Measurements from ENCODE around the gene POLR3A. TPM values are rescaled to one million over a fixed set of nuclear protein-coding genes. Genes with fewer than 3 reads are reported as not detected.

The POLR3A gene
- total RNA-seq, 1 experiment from 2014 or later: 38.0 TPM

DNA sequence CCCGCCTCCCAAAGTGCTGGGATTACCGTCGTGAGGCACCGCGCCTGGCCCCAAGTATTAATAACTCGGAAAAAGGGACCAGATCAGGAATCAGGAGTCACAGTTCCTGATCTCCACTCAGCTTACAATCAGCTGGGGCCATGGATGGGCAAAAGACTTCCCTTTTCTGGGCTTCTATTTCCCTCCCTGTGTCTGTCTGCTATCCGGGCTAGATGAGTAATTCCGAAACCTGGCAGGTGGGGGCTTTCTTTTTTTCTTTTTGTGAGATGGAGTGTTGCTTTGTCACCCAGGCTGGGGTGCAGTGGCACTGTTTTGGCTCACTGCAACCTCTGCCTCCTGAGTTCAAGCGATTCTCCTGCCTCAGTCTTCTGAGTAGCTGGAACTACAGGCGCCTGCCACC lies 15.9 kb upstream of the POLR3A start:
- H3K14ac ChIP-seq (ENCODE audit: insufficient read depth, low read length): no peak overlapping the region
- Mint-ChIP-seq H3K4me3 (no peak overlapping the region), H3K36me3 (ENCODE audit: insufficient read depth in 1 of 3, low read depth in 3 of 3) (peaks cover 23 to 33% (median 26%) of the 10 kb centered on the region in 3 experiments; a peak in 6 of 7 replicates), H3K9me3 (no peaks in the 10 kb centered on the region), H3K27ac (peak overlapping the region in 1 of 3 experiments; percentile 12; a peak in 1 of 7 replicates), H3K4me1 (peaks cover 39 to 40% of the 10 kb centered on the region in 2 experiments), H3K27me3 (ENCODE audit: low read depth) (no peaks in the 10 kb centered on the region; the same call in 1 of the 2 replicates)
- no peak overlapping the region for H3K9ac ChIP-seq (ENCODE audit: extremely low read depth, insufficient read length, low read length)
- no peaks in the 10 kb centered on the region for H3K23me2 ChIP-seq (ENCODE audit: insufficient read length, low read depth, low read length, poor library complexity, severe bottlenecking)
- TF ChIP-seq, protein P1, sequence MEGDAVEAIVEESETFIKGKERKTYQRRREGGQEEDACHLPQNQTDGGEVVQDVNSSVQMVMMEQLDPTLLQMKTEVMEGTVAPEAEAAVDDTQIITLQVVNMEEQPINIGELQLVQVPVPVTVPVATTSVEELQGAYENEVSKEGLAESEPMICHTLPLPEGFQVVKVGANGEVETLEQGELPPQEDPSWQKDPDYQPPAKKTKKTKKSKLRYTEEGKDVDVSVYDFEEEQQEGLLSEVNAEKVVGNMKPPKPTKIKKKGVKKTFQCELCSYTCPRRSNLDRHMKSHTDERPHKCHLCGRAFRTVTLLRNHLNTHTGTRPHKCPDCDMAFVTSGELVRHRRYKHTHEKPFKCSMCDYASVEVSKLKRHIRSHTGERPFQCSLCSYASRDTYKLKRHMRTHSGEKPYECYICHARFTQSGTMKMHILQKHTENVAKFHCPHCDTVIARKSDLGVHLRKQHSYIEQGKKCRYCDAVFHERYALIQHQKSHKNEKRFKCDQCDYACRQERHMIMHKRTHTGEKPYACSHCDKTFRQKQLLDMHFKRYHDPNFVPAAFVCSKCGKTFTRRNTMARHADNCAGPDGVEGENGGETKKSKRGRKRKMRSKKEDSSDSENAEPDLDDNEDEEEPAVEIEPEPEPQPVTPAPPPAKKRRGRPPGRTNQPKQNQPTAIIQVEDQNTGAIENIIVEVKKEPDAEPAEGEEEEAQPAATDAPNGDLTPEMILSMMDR (conservative IDR thresholded peaks at IDR 0.05): 0 out of 3 replicates have a peak, but pooled peaks have one; percentile 13
- no peaks in the 10 kb centered on the region for H3K79me1 ChIP-seq (ENCODE audit: insufficient read depth, low read depth, low read length, poor library complexity, severe bottlenecking)
- H2BK5ac ChIP-seq (ENCODE audit: insufficient read length, low read length): no peak overlapping the region
- no peaks in the 10 kb centered on the region for H3K79me2 ChIP-seq (ENCODE audit: insufficient read depth, low read length)
- no CpG with 5 or more reads among the region's 10 CpGs for WGBS (ENCODE audit: extremely low coverage, insufficient read length, low lambda C conversion rate)
- no peak overlapping the region for H3K27ac ChIP-seq (ENCODE audit: insufficient read length, low read depth, low read length)
- H3K27me3 ChIP-seq (ENCODE audit: insufficient read depth, low read length): no peaks in the 10 kb centered on the region
- no peaks in the 10 kb centered on the region for H3K9me3 ChIP-seq (ENCODE audit: control insufficient read depth, low read depth, low read length)
- no peak overlapping the region for H2AFZ ChIP-seq (ENCODE audit: low read length)
- no peak for DNase-seq
- no peak overlapping the region for H3K4me2 ChIP-seq (ENCODE audit: insufficient read depth, insufficient read length, low read length)
- H4K5ac ChIP-seq (ENCODE audit: insufficient read length, low read depth, low read length): no peak overlapping the region
- H4K91ac ChIP-seq (ENCODE audit: insufficient read length, low read depth, low read length): no peak overlapping the region
- no peak overlapping the region for H3K23ac ChIP-seq (ENCODE audit: insufficient read length, low read depth, low read length)
- no peaks in the 10 kb centered on the region; the same call in 1 of the 2 replicates for H3K4me1 ChIP-seq (ENCODE audit: insufficient read depth, low read length)
- no peak overlapping the region for H3K18ac ChIP-seq (ENCODE audit: insufficient read length, low read depth, low read length)
- H2BK15ac ChIP-seq (ENCODE audit: low read depth, low read length): no peak overlapping the region
- no peak overlapping the region for H2BK20ac ChIP-seq (ENCODE audit: low read depth, low read length, poor library complexity, severe bottlenecking)
- H2BK12ac ChIP-seq (ENCODE audit: insufficient read length, low read depth, low read length): no peak overlapping the region
- no peak overlapping the region for H3K56ac ChIP-seq (ENCODE audit: insufficient read length, low read depth, low read length)
- H4K8ac ChIP-seq (replicated peaks; ENCODE audit: insufficient read length, low read depth, low read length): no peak overlapping the region
- no peak overlapping the region for H2AK5ac ChIP-seq (ENCODE audit: insufficient read length, low read length)
- peaks cover 3% of the 10 kb centered on the region for H4K20me1 ChIP-seq (ENCODE audit: control insufficient read depth, insufficient read depth, insufficient read length)
- no peak overlapping the region for H3T11ph ChIP-seq (ENCODE audit: low read length)
- H2BK120ac ChIP-seq (ENCODE audit: low read depth, low read length, poor library complexity, severe bottlenecking): no peak overlapping the region
- H3K4ac ChIP-seq (ENCODE audit: low read depth, low read length): no peak overlapping the region
